H1 (cell line): ENCODE results near the gene DIPK1B. TPM values are rescaled to one million over a fixed set of nuclear protein-coding genes. Genes with fewer than 3 reads are reported as not detected.

Experiments used
- CTCF ChIA-PET: fragments of 300-600 bp; sonication (Branson Sonifier 250); formaldehyde crosslinking; loops from one replicate; lab custom pipeline; 2021; ENCODE audit not compliant: partially characterized antibody; lab: Charles Lee
- POLR2A ChIA-PET: fragments of 300-600 bp; sonication (Branson Sonifier 250); formaldehyde crosslinking; loops from one replicate; lab custom pipeline; 2021; ENCODE audit warnings: inconsistent platforms; ENCODE audit not compliant: partially characterized antibody; lab: Charles Lee
- DNase-seq, 2 experiments: peaks; one replicate each; pipeline versions ENCODE4 v3.0.0 to v3.0.0-alpha.2; 2010 to 2022; ENCODE audit warnings: low spot score in 2 of 2, low read depth in 1 of 2, mixed read lengths in 1 of 2
- FAIRE-seq: peaks from 2 replicates; lab custom pipeline; 2011; peaks lifted over from hg19 to GRCh38; lab: Jason Lieb, UNC
- H2AFZ ChIP-seq: 2 replicates; pipeline ENCODE4 v1.8.1; 2012; ENCODE audit warnings: low read length, inconsistent platforms
- H2AK5ac ChIP-seq: 2 replicates; pipeline ENCODE4 v1.6.1; 2013; ENCODE audit warnings: low read depth, low read length
- H2BK120ac ChIP-seq: replicated peaks from 2 replicates; pipeline ENCODE3; 2013; ENCODE audit warnings: low read depth, low read length, inconsistent platforms
- H2BK12ac ChIP-seq: 2 replicates; pipeline ENCODE4 v1.6.1; 2013; ENCODE audit warnings: low read depth, low read length
- H2BK15ac ChIP-seq: 2 replicates; pipeline ENCODE4 v1.6.1; 2013; ENCODE audit warnings: low read length
- H2BK20ac ChIP-seq: 2 replicates; pipeline ENCODE4 v1.6.1; 2013; ENCODE audit warnings: low read length
- H2BK5ac ChIP-seq: 2 replicates; pipeline ENCODE4 v1.6.1; 2013; ENCODE audit warnings: low read depth, low read length
- H3K14ac ChIP-seq: 2 replicates; pipeline ENCODE4 v1.6.1; 2013; ENCODE audit warnings: inconsistent platforms; ENCODE audit not compliant: insufficient read length
- H3K18ac ChIP-seq: 2 replicates; pipeline ENCODE4 v1.6.1; 2013; ENCODE audit warnings: low read length; ENCODE audit errors: extremely low read depth
- H3K23ac ChIP-seq: 2 replicates; pipeline ENCODE4 v1.6.1; 2013; ENCODE audit warnings: inconsistent platforms; ENCODE audit not compliant: insufficient read length
- H3K23me2 ChIP-seq: 2 replicates; pipeline ENCODE4 v1.6.1; 2013; ENCODE audit warnings: low read depth, low read length
- H3K27ac ChIP-seq: 2 replicates; pipeline ENCODE4 v1.6.1; 2011; ENCODE audit warnings: low read depth, low read length, inconsistent platforms
- H3K27me3 ChIP-seq, 4 experiments: replicated peaks in 1 of 4; 1 replicate in 1 of 4; 2 replicates in 3 of 4; pipeline versions ENCODE4 v1.6.1 to v1.8.1; 2011 to 2013; ENCODE audit warnings: low read length in 3 of 4, mild to moderate bottlenecking in 3 of 4, inconsistent platforms in 2 of 4, mixed read lengths in 2 of 4, moderate library complexity in 1 of 4; ENCODE audit not compliant: control insufficient read depth in 3 of 4, insufficient read depth in 3 of 4; ENCODE audit errors: extremely low read depth in 1 of 4
- H3K36me3 ChIP-seq, 4 experiments: 2 replicates each; pipeline versions ENCODE4 v1.6.1 to v1.8.1; 2011 to 2013; ENCODE audit warnings: mild to moderate bottlenecking in 4 of 4, low read length in 3 of 4, moderate library complexity in 2 of 4, control low read depth in 1 of 4, inconsistent platforms in 1 of 4; ENCODE audit not compliant: insufficient read depth in 4 of 4, control insufficient read depth in 2 of 4
- H3K4ac ChIP-seq: replicated peaks from 2 replicates; pipeline ENCODE3; 2013; ENCODE audit warnings: low read length, low read depth, mixed read lengths, inconsistent platforms; ENCODE audit not compliant: insufficient read length
- H3K4me1 ChIP-seq, 4 experiments: replicated peaks in 1 of 4; 1 replicate in 1 of 4; 2 replicates in 3 of 4; pipeline versions ENCODE4 v1.6.1 to v1.8.1; 2011 to 2013; ENCODE audit warnings: low read length in 3 of 4, inconsistent platforms in 2 of 4, mixed read lengths in 1 of 4; ENCODE audit not compliant: insufficient read depth in 4 of 4, control insufficient read depth in 3 of 4
- H3K4me2 ChIP-seq, 2 experiments: 2 replicates each; pipeline versions ENCODE4 v1.6.1 to v1.8.1; 2011 to 2013; ENCODE audit warnings: low read depth in 2 of 2, low read length in 2 of 2, control low read depth in 1 of 2, inconsistent platforms in 1 of 2, mild to moderate bottlenecking in 1 of 2; ENCODE audit not compliant: insufficient read depth in 1 of 2
- H3K4me3 ChIP-seq, 4 experiments: fragments of 200-600, 300-600 bp in 1 of 4; sonication (generic), shearing (Covaris generic), sonication (Bioruptor Twin) in 1 of 4; 2 replicates each; pipeline versions ENCODE4 v1.5.1 to v1.8.1; 2011 to 2016; ENCODE audit warnings: low read length in 4 of 4, low read depth in 3 of 4, control low read depth in 2 of 4, inconsistent platforms in 2 of 4, mild to moderate bottlenecking in 2 of 4, mixed read lengths in 1 of 4, moderate library complexity in 1 of 4; ENCODE audit not compliant: insufficient read depth in 2 of 4; ENCODE audit errors: extremely low read depth in 1 of 4
- H3K56ac ChIP-seq: replicated peaks from 2 replicates; pipeline ENCODE3; 2013; ENCODE audit warnings: low read depth, mild to moderate bottlenecking, mixed read lengths, low read length, inconsistent platforms; ENCODE audit not compliant: insufficient read length
- H3K79me1 ChIP-seq: 2 replicates; pipeline ENCODE4 v1.6.1; 2013; ENCODE audit warnings: low read depth, low read length, control low read depth
- H3K79me2 ChIP-seq, 2 experiments: 2 replicates each; pipeline versions ENCODE4 v1.6.1 to v1.8.1; 2012 to 2013; ENCODE audit warnings: low read length in 2 of 2, mild to moderate bottlenecking in 2 of 2, inconsistent platforms in 1 of 2; ENCODE audit not compliant: insufficient read depth in 2 of 2, control insufficient read depth in 1 of 2
- H3K9ac ChIP-seq, 4 experiments: replicated peaks in 1 of 4; 1 replicate in 1 of 4; 2 replicates in 3 of 4; pipeline versions ENCODE4 v1.6.1 to v1.8.1; 2011 to 2013; ENCODE audit warnings: low read depth in 3 of 4, low read length in 3 of 4, control low read depth in 2 of 4, mild to moderate bottlenecking in 2 of 4, moderate library complexity in 2 of 4, inconsistent platforms in 1 of 4; ENCODE audit errors: extremely low read depth in 1 of 4
- H3K9me3 ChIP-seq, 2 experiments: 2 replicates each; pipeline versions ENCODE4 v1.6.1 to v1.8.1; 2012 to 2013; ENCODE audit warnings: mild to moderate bottlenecking in 2 of 2, moderate library complexity in 2 of 2, control low read depth in 1 of 2, inconsistent platforms in 1 of 2, low read depth in 1 of 2, low read length in 1 of 2, mixed read lengths in 1 of 2; ENCODE audit not compliant: insufficient read depth in 2 of 2
- H4K20me1 ChIP-seq, 2 experiments: replicated peaks in 1 of 2; 2 replicates each; pipeline versions ENCODE3 to v1.8.1; 2011 to 2013; ENCODE audit warnings: inconsistent platforms in 2 of 2, low read length in 2 of 2, mild to moderate bottlenecking in 1 of 2; ENCODE audit not compliant: insufficient read depth in 2 of 2, control insufficient read depth in 1 of 2
- H4K5ac ChIP-seq: 2 replicates; pipeline ENCODE4 v1.6.1; 2013; ENCODE audit warnings: low read length, low read depth, mixed read lengths, inconsistent platforms; ENCODE audit not compliant: insufficient read length
- H4K8ac ChIP-seq: 2 replicates; pipeline ENCODE4 v1.8.0; 2013; ENCODE audit warnings: mild to moderate bottlenecking, moderate library complexity, low read length, inconsistent platforms; ENCODE audit not compliant: insufficient read depth; ENCODE audit errors: extremely low read depth
- H4K91ac ChIP-seq: replicated peaks from 2 replicates; pipeline ENCODE3; 2013; ENCODE audit warnings: low read length, mixed read lengths, inconsistent platforms; ENCODE audit not compliant: insufficient read length
- ASH2L ChIP-seq: fragments of 200-600, 300-600 bp; sonication (generic); IDR thresholded peaks from one replicate; pipeline ENCODE4 v1.7.1; 2017; ENCODE audit warnings: low read length
- BACH1 ChIP-seq: IDR thresholded peaks from 2 replicates; pipeline ENCODE4 v1.6.1; 2012; ENCODE audit warnings: low read length, improper control_type of control experiment
- E2F6 ChIP-seq: IDR thresholded peaks from 2 replicates; pipeline ENCODE4 v1.6.1; 2012; ENCODE audit warnings: inconsistent platforms
- HDAC2 ChIP-seq, 2 experiments: fragments of 300-600 bp in 1 of 2; sonication (generic) in 1 of 2; IDR thresholded peaks; 2 replicates each; pipeline ENCODE4 v1.6.1; 2011 to 2012; ENCODE audit warnings: low read depth in 2 of 2, low read length in 2 of 2, mild to moderate bottlenecking in 2 of 2, moderate library complexity in 2 of 2, borderline replicate concordance in 1 of 2, inconsistent platforms in 1 of 2
- RAD21 ChIP-seq, 2 experiments: IDR thresholded peaks in 1 of 2; conservative IDR thresholded peaks in 1 of 2; 2 replicates each; pipeline ENCODE4 v1.6.1; 2011; ENCODE audit warnings: low read depth in 2 of 2, low read length in 2 of 2, improper control_type of control experiment in 1 of 2, inconsistent platforms in 1 of 2, mild to moderate bottlenecking in 1 of 2, moderate library complexity in 1 of 2
- RFX5 ChIP-seq: IDR thresholded peaks from 2 replicates; pipeline ENCODE4 v1.6.1; 2011; ENCODE audit warnings: low read depth, low read length, improper control_type of control experiment, borderline replicate concordance
- SRF ChIP-seq: IDR thresholded peaks from 2 replicates; pipeline ENCODE4 v1.6.1; 2011; ENCODE audit warnings: mild to moderate bottlenecking, low read depth, low read length, moderate library complexity
- WGBS, 2 experiments: shearing (Covaris generic) in 1 of 2; methylation state at CpG; one replicate each; pipeline versions ENCODE4 v1.1.6 to v1.1.7; 2013 to 2015; ENCODE audit warnings: low lambda C conversion rate in 2 of 2, mixed read lengths in 2 of 2, inconsistent platforms in 1 of 2, low coverage in 1 of 2, missing lambda C conversion rate in 1 of 2; ENCODE audit not compliant: insufficient replicate concordance in 2 of 2, insufficient coverage in 1 of 2, insufficient read length in 1 of 2; ENCODE audit errors: extremely low coverage in 1 of 2, missing lambda C conversion rate in 1 of 2; 5-methylcytosine and 5-hydroxymethylcytosine counted together
- polyA plus RNA-seq, 7 experiments: library from polyadenylated mRNA; depleted of rRNA in 3 of 7; stranded (reverse) in 5 of 7; unstranded in 2 of 7; fragments of >200 nt in 5 of 7; fragments of 200-250 nt in 2 of 7; gene quantifications; 1 replicate in 5 of 7; 2 replicates in 1 of 7; 4 replicates in 1 of 7; pipeline versions ENCODE4 v1.2.1 to v1.2.3, GENCODE V29; 2011 to 2013; ENCODE audit warnings: missing spikeins in 2 of 7, mixed read lengths in 2 of 7
- total RNA-seq: library from RNA; stranded (reverse); fragmentation: NEBNext Ultra II Directional; extraction: Animal tissue kit (Norgen Biotek cat#: 25700); gene quantifications from 2 replicates; pipeline ENCODE4 v1.2.1, GENCODE V29; 2021

DIPK1B gene
- total and polyA plus RNA-seq, 2 of the 8 experiments (the other 6 are each of a cell fraction or from before 2014, with no cell fraction given): 32.3 to 64.8 TPM

GRCh38 chr9:136740069-136740468 lies 27.7 kb downstream of the DIPK1B start:
- Histone ChIP-seq H2BK15ac (no peak overlapping the region), H3K23ac (no peak overlapping the region), H3K23me2 (no peaks in the 10 kb centered on the region; the same call in 1 of the 2 replicates), H3K79me1 (no peaks in the 10 kb centered on the region), H4K91ac (no peak overlapping the region), H3K14ac (no peak overlapping the region), H2BK20ac (no peak overlapping the region), H3K27ac (no peak overlapping the region), H3K4me2 (no peak overlapping the region), H2AFZ (no peak overlapping the region), H2BK12ac (no peak overlapping the region), H3K4me3 (no peak overlapping the region), H3K36me3 (no peaks in the 10 kb centered on the region), H4K5ac (no peak overlapping the region), H2AK5ac (no peak overlapping the region), H3K9me3 (no peaks in the 10 kb centered on the region; a peak in 1 of 4 replicates), H3K4ac (no peak overlapping the region), H4K20me1 (no peaks in the 10 kb centered on the region), H3K56ac (no peak overlapping the region), H3K79me2 (no peaks in the 10 kb centered on the region), H3K18ac (no peak overlapping the region), H2BK5ac (no peak overlapping the region), H4K8ac (no peak overlapping the region; the same call in 1 of the 2 replicates), H3K4me1 (peaks cover 0 to 20% (median 8%) of the 10 kb centered on the region in 4 experiments; a peak in 6 of 7 replicates), H3K9ac (no peak overlapping the region), H2BK120ac (no peak overlapping the region), H3K27me3 (peaks cover 0 to 4% (median 0%) of the 10 kb centered on the region in 4 experiments; a peak in 3 of 7 replicates)
- TF ChIP-seq BACH1 (no peak), RFX5 (no peak), RAD21 (IDR thresholded peaks at IDR 0.05 in 1 of 2, conservative IDR thresholded peaks at IDR 0.05 in 1 of 2; ENCODE audit: low read depth in 2 of 2, low read length in 2 of 2) (no peak), E2F6 (no peak), HDAC2 (IDR thresholded peaks at IDR 0.05; ENCODE audit: borderline replicate concordance in 1 of 2, low read depth in 2 of 2, low read length in 2 of 2) (no peak), SRF (no peak), ASH2L (no peak)
- no peak for FAIRE-seq
- no peak for DNase-seq
- WGBS, 2 experiments: 93% methylated on average over 11 of the region's 11 CpGs; no CpG with 5 or more reads in 1 of the 2 experiments
- ChIA-PET POLR2A (interaction anchor here (1.3 to 11.7 kb wide), 2 partner anchors 10 to 16 kb away, joined by 3 to 137 read pairs; no protein-coding TSS in a partner anchor), CTCF (interaction anchor here (0.6 to 1.6 kb wide), 3 partner anchors 12 to 394 kb away, joined by 3 to 5 read pairs (median 3); no protein-coding TSS in a partner anchor)
